Left lobe of liver (tissue), 2 donors: ENCODE measurements around the gene FRK. TPM values are rescaled to one million over a fixed set of nuclear protein-coding genes. Genes with fewer than 3 reads are reported as not detected.
"Not testable (repeated sequence)": the region's sequence is repeated elsewhere in the genome, so short reads cannot be mapped to it uniquely, and the experiment has no call there.

Experiments
- ATAC-seq: fragments of 200-7000 bp; cut with Tn5 transposase; one replicate; pipeline ENCODE4 v1.9.1; 2020; ENCODE audit warnings: mild to moderate bottlenecking, moderate library complexity
- DNase-seq: peaks from one replicate; pipeline ENCODE4 v3.0.0-alpha.2; 2020; ENCODE audit warnings: low spot score
- total RNA-seq: library from RNA; stranded (reverse); gene quantifications from one replicate; pipeline ENCODE4 v1.2.1, GENCODE V29; 2021
- donor health status: DM: no; HTN: no; CAD: no; lungs with moderate emphysema.
- donor health status: DM: no; HTN: yes; CAD: no.

Gene FRK, protein sequence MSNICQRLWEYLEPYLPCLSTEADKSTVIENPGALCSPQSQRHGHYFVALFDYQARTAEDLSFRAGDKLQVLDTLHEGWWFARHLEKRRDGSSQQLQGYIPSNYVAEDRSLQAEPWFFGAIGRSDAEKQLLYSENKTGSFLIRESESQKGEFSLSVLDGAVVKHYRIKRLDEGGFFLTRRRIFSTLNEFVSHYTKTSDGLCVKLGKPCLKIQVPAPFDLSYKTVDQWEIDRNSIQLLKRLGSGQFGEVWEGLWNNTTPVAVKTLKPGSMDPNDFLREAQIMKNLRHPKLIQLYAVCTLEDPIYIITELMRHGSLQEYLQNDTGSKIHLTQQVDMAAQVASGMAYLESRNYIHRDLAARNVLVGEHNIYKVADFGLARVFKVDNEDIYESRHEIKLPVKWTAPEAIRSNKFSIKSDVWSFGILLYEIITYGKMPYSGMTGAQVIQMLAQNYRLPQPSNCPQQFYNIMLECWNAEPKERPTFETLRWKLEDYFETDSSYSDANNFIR
- 12.6 TPM for total RNA-seq

DNA sequence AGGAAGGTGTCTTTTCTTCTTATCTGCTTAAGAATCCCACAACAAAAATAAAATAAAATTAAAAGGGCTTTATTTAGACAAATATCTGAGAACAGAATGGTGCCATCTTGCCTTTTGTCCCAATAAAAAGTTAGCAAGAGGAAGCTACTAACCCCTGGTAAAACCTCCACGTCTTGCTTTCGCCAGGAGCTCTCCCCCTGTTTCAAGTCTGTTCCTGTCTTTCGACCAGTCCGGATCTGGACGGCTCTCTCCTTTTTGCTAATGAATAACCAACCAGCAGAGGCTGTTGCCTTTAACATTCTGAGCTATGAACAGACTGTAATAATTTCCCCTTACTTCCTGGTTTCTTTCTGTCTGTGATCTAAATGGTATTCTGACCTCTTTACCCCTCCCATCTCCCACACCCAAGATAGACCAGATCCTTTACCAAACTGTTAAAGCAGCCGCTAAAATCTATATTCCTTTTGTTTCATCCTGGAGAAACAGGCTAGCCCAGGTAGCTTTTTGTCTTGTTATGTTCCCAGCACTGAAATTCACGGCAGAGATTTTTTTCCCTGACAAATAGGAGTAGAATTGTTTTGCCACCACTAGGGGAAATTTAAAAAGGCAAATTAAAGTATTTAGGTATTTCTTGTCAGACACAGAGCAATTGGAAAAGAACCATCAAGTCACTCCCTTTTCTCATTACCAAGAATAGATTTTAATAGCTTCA, at the start of gene FRK:
Gene FRK (minus strand): TSS at position 320 of the 712 bp plus-strand sequence. CDS start 580 bp downstream, outside the sequence.
- ATAC-seq (peak; percentile 86), DNase-seq (peak; percentile 68)

DNA sequence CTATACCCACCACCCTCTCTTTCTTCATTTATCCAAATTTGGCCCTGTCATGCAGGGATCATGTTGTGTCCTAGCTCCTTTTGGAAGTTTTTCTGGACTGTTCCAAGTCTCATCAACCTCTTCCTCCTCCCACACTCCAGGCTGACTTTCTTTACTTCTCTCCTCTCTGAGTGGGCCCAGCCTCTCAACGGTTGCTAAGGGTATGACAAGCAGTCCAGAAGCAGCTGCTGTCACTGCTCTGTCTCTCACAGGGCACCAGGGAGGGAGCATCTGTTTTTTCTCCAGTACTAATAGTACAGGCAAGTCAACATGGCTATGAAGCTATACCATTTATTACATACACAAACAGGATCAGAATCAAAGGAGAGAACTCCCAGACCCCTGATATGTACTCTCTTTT, 48.1 kb upstream of the FRK start:
- ATAC-seq: no peak
- DNase-seq: no peak

DNA sequence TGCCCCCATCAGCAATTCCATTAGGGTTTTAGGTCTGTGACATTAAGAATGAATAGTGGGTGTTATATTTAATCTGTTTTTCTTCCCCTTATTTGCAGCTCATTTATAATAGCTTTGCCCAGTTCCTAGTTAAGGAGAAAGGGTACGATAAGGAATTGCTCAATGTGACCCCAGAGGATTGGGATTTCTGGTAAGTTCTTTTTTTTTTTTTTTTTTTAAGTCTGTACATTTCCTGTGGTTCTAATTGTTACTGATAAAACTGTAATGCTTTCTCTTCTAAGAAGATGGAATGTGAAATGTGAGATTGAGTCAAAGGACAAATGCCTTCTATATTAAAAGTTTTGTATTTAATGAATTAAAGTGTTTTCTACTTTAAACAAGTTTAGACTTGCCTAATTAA, 45.5 kb upstream of the FRK start:
- no peak for DNase-seq
- no peak for ATAC-seq

DNA sequence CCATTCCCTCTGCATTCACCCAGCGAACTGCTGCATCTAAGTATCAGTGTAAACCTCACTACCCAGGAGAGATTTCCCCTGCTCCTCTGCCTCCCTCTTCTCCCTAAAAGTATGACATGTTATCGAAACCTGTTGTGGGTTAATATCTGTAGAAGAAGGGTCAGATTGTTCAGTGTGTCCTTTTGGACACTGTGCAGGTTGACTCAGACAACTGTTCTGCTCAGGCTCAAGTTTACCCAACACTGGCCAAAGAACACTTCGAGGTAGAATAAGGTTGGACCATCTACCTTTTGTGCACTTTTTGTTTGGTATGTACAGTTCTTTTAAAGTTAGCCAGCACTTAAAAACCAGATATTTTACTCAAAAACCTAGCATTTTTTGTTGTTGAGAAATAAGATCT, 44.6 kb upstream of the FRK start:
- DNase-seq (peak; percentile 60), ATAC-seq (peak; percentile 51)

DNA sequence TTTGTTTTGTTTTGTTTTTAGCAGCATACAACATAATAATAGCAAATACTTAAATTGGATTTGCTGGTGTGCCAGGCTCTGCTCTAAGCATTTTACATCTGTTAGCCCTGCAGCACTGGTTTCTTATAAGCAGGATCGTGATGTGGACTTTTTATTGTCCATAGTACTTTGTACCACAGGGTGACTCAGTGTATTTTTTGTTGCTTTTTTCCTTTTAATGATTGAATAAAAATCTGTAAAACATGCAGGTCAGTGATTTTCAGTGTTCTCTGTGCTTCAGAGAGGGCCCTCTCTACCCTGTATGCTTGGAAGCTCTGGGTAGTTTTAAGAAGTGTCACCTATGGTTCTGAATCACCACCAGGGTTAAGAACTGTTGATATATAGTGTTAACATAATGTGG, 43.9 kb upstream of the FRK start:
- no peak for ATAC-seq
- no peak for DNase-seq

DNA sequence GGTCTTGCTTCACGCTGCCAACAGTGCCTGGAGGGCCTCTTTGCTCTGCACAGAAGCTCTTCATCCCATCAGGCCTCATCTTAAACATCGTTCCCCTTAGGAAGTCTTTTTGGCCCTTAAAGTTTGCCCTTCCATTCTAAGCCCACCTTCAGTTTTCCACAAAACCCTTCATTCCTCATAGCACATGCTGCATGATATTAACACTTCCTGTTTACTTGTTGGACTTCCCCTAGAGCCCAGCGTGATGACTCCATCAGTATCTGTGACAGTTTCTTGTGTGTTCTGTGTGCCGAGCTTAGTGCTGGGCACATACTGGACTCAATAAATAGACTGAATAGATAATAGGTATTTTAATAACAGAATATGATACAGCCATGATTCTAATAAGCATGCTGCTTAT, 42.2 kb upstream of the FRK start:
- no peak for ATAC-seq
- no peak for DNase-seq

DNA sequence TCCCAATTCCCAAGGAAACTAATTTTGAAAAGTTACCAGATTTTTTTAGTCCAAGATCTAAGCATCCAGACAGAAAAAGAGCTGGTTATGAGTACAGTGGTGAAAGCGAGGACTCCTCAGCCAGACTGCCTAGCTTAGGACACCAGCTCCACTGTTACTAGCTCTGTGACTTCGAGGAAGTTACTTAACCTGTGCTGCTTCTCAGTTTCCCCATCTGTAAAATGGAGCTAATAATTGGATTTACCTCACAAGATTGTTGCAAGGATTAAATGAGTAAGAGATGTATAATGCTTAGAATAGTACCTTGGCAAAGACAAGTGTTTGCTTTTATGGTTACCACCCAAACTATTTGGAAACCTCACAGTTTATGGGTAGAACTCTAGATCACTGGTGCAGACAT, 41.1 kb upstream of the FRK start:
- DNase-seq (no peak), ATAC-seq (no peak)

DNA sequence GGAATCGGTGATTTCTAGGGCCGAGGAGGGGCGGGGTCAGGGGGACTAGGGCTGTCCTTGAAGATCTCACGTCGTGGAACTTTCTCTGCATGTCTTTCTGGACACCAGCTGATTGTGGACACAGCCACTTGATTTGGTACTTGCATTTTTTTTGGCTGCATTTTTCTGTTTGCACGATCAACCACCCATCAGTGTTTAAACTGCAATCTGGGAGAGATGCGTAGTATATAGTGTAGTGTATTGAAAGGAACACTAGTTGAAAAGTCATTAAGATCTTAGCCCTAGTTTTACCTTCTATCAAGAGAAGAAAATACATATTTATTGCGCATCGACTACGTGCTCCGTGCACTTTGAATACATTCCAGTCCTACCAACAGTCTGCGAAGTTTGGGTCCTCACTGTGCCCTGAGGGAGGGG, 40.6 kb upstream of the FRK start:
- DNase-seq (no peak), ATAC-seq (no peak)

DNA sequence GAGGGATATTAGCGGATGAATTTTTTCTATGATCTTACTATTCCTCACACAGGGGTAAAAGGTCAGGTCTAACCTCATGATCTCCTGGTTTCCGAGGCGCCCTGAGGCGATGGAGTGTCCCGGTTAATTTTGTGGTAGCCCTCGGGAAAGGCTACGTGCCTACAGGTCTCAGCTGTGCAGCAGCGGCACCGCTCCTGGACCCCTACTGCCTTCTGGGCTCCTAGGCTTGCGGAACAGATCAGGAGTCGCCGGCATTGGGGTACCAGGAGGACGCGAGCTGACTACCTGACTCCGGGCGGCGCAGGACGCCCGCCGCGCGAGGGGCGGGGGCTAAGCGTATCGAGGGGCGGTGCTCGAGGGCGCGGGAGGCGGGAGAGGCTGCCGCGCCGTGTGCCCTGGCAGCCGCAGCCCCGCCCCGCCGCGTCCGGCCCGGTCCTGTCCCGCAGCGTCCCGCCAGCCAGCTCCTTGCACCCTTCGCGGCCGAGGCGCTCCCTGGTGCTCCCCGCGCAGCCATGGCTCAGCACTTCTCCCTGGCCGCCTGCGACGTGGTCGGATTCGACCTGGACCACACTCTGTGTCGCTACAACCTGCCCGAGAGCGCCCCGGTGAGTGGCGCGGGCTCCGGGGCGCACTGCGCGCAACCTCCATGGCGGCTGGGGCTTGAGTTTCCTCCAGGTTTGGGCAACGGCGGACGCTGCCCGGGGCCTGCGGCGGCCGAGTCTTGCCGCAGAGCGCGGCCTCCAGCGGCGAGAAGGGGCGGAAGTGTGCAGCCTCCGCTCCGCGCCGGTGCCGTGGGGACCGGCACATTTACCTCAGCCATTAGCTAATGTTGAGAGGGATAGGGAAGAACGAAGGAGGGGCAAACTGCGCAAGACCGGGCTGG, 40.0 kb upstream of the FRK start, which contains the start of gene NT5DC1:
Gene NT5DC1 (plus strand): TSS at position 435 of the 883 bp plus-strand sequence. CDS start 78 bp downstream, at position 513.
- ATAC-seq (peak; percentile 91), DNase-seq (peak; percentile 91)

DNA sequence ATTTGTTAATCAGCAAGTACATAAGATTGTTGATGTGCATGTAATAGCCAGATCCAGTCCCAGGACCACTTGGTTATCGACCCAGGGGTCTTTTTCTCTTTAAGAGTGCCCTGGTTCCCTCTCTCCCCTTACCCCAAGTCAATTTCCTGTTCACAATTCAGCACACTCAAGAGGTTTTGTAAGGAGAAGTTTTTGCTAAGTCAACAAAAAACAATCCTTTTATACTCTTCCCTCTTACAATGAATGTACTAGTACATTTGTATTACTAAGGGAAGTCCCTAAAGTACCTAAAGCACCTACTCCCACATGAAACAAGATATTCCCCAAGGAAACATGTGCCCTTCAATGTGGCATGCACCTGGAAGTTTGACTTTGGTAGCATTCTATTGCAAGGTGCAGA, 38.3 kb upstream of the FRK start:
- DNase-seq: no peak
- ATAC-seq: no peak

DNA sequence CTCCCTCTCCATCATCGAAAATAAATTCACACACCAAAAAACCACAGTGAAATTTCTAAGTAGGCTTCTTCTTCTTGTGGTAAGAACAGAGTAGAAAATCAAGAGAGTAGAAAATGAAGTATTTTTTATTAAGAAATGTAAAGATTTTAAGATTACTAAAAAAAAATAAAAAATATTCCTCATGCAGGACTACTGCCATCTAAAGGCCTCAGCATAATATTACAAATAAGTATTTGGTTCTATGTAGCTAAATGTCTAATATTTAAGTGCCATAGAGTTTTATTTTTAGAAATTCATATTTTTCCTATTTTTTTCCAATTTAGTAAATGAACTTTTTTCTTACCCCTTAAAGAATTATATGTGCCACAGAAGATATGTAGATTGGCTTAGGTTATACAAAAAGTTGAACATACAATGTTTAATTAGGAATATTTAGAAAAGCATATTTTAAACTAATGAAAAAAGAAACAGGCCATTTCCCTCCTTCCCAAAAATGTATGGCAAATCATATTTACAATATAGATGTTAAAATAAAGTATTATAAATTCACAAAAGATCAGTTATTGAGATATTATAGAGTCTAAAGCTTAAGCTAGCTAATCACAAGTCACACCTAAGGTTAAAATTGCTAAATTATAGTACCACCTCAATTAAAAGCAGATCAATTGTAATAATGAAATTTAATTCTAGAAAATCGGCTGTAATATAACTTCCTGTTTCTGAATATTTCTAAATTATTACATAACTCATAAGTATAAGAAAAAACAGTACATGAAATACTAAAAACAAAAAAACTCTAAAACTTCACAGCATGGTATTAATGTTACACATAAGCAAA, 36.5 kb upstream of the FRK start:
- DNase-seq (no peak), ATAC-seq (no peak)

DNA sequence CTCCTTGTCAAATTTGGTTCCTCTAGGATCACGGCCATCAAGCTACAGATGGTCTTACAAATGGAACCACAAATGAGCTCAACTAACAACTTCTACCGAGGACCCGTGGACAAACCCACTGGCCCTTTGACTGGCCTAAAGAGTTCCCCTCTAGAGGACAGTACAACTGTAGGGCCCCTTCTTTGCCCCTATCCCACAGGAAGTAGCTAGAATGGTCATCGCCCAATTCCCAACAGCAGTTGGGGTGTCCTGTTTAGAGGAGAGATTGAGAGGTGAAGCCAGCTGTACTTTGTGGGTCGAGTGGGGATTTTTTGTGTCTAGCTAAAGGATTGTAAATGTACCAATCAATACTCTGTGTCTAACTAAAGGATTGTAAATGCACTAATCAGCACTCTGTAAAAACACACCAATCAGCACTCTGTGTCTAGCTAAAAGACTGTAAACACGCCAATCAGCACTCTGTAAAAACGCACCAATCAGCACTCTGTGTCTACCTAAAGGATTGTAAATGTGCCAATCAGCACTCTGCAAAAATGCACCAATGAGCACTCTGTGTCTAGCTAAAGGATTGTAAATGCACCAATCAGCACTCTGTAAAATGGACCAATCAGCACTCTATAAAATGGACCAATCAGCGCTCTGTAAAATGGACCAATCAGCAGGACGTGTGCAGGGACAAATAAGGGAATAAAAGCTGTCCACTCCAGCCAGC, 35.5 kb upstream of the FRK start:
- not testable (repeated sequence) for DNase-seq

DNA sequence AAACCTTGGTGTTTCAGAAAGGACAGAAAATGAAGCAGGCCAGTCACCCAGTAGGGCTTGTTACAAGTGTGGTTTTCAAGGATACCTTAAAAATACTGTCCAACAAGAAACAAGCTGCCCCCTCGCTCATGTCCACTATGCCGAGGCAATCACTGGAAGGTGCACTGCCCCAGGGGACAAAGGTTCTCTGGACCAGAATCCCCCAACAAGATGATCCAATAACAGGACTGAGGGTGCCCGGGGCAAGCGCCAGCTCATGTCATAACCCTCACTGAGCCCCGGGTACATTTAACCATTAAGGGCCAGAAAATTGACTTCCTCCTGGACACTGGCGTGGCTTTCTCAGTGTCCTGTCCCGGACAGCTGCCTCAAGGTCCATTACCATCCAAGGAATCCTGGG, 33.4 kb upstream of the FRK start:
- DNase-seq (peak; percentile 88), ATAC-seq (peak; percentile 76)

More for the DNA sequence above, 35.5 kb upstream of the FRK start:
- not testable (repeated sequence) for ATAC-seq

DNA sequence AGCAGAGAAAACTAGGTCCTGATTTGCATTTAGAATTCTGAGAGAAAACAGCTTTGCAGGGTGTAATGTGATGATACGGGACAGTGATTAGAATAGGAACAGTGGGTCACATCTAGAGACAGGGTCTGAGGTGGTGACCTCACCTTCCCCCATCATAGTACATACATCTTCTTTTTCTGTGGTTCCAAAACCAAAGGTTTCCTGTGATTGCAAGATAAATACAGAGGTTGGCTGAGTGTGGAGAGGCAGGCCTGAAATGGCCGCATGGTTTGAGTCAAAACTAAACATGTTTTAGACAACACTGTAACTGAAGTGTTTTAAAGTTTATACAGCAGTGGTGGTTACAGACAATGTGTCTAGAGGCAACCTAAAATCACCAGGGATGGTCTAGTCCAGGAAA, 29.6 kb upstream of the FRK start:
- ATAC-seq: no peak
- DNase-seq: no peak

DNA sequence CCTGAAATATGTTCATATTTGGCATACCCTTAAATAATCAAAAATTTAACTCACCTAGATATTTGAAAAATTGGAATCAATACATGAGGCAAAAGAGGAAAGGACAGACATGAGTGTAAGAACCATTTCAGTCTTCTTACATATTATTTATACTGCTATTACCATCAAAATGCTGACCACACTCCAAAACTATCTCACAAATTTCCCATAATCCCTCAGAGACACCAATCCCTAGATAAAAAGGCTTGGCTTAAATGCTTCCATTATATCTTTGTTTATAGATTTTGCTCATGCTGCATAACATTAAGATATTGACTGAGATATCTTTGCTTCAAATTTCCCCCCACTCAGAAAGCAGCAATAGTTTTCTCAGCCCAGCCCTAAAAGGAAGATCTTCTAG, 28.3 kb upstream of the FRK start:
- ATAC-seq: no peak
- DNase-seq: no peak

DNA sequence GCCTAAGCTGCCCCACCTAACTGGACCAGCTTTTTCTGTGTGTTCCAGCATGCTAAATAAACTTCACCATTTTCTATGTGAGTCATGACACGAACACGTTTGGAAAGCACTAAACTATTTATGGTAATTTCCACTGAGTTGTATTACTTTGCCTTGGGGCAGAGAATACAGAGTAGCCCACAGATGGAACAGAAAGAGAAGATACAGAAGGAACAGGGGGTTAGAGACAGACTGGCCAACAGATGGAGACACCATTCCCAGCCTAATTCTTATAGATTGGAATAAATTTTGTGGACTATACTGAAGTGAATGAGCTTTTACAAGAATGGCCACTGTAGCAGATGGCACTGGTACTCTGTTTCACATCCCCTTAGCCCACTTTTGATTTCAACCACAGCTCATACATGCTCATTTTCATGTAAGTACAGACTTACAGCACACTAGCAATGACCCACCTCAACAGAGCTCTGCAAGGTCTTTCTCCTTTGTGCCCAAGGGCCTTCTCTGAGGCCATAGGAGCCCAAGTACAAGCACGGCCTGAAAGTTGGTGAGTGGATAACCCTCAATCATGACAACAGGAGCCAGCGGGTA, 26.8 kb upstream of the FRK start:
- DNase-seq (no peak), ATAC-seq (no peak)

DNA sequence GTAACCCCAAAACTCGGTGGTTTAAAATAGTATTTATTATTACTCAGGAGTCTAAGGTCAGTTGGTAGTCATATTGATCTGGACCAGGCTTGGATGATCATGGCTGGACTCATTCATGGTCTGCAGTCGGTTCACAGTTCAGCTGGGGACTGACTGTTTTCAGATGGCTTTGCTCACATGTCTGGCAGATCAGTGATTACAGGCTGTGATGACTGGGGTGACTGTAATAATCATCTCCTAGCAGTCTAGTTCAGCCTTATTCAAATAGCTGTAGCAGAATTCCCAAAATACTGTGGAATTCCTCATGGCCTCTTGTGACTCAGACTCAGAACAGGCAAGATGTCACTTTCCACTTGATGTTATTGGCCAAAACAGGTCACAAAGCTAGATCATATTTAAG, 23.6 kb upstream of the FRK start:
- ATAC-seq: peak; percentile 65
- DNase-seq: no peak

DNA sequence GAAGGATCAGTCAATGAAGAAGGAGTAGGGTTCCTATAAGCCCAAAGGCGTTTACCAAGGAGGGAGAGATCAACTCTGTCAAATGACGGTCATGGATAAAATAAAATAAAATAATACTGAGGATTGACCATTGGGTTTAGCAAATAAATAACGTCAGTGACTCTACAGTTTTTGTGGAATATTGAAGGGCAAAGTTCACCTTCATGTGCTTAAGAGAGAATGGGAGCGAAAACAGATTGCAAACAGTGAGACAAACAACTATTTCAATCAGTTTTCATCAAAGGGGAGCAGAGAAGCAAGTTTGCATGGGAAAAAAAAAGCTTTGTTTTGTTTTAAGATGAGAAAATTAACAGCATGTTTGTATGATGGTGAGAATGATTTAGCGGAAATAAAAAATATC, 22.4 kb upstream of the FRK start:
- DNase-seq (no peak), ATAC-seq (peak; percentile 45)

DNA sequence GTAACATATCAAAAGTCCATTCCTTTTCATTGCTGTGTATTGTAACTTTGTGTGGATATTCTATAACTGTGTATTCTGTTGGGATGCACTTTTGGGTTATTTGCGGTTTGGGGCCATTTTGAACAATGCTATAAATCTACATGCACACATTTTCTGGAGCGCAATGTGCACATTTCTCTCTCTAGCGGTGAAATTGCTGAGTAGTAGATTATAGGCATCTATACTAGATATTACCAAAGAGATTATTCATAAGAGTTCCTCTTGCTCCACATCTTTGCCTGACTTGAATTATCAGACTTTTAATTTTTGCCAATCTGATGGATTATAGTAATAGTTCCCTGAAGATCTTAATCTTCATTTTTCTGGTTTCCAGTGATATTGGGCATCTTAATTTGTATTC, 18.3 kb upstream of the FRK start:
- DNase-seq (no peak), ATAC-seq (no peak)
